GM18861 (cell line): ENCODE data around the gene UBE2M.
"Not testable (repeated sequence)": the region's sequence is repeated elsewhere in the genome, so short reads cannot be mapped to it uniquely, and the experiment has no call there.

ENCODE experiments used
- ATAC-seq: cut with Tn5 transposase; IDR thresholded peaks from one replicate; pipeline ENCODE4 v1.9.1; 2021; ENCODE audit not compliant: unreplicated experiment

The UBE2M gene

DNA sequence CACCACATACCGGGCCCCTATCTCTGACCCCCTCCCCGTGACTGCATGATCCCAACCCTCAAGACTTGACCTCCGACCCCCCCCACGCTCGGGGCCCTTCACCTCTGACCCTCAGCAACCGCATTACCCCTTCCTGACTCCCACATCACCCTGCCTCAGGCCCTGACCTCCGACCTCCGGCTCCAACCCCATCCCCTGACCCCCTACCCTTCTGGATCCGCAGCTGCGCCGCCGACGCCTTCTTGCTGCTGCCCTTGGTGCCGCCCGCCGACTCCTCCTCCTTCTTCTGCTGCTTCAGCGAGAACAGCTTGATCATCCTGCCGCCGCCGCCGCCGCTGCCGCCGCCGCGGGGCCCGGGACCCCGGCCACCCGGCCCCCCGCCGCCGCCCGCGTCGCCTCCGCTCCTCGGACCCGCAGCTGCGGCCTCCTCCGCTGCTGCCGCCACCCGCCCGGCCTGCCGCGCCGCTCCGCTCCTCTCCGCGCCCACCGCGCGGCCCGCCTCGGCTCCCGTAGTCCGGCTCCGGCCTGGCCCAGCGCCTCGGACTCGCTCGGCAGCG, at the start of gene UBE2M:
UBE2M (minus strand) TSS at position 546 of the 557 bp plus-strand sequence; CDS start at position 316, 230 bp downstream.
- peak; percentile 2 for ATAC-seq

DNA sequence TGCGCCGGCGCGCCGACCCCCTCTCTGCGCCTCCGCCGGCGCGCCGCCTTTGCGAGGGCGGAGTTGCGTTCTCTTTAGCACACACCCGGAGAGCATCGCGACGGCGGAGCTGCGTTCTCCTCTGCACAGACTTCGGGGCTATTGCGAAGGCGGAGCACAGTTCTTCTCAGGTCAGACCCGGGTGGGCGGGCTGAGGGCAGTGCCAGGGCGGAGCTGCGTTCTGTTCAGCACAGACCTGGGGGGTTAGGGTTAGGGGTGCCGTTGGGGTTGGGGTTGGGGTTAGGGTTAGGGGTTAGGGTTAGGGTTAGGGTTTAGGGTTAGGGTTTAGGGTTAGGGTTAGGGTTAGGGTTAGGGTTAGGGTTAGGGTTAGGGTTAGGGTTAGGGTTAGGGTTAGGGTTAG, 48.8 kb upstream of the UBE2M start:
- ATAC-seq, result not testable (repeated sequence)

DNA sequence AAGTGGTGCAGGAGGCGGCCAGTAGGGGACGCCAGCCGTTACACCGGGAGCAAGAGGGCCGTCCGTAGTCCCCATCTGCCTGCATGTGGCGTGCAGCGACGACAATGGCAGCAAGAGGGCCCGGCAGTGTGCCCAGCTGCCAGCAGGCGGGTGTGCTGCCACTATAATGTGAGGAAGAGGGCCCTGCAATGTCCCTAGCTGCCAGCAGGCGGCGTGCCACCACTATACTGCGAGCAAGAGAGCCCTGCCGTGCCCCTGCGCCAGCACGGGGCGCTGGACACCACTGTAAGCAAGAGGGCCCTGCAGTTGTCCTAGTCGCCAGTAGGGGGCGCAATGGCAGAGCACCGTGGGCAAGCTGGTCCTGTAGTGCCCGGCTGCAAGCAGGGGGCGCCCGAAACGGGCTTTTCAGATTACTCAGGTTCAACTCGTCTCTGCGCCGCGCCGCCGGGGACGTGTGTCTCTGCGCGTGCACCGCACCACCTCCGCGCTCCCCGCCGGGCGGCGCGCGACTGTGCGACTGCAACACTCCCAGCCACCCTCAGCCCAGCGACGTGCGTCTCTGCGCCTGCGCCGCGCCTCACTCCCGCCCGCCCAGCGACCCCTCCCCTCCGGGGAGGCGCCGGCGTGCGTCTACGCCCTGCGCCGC, 48.0 kb upstream of the UBE2M start:
- not testable (repeated sequence) for ATAC-seq

DNA sequence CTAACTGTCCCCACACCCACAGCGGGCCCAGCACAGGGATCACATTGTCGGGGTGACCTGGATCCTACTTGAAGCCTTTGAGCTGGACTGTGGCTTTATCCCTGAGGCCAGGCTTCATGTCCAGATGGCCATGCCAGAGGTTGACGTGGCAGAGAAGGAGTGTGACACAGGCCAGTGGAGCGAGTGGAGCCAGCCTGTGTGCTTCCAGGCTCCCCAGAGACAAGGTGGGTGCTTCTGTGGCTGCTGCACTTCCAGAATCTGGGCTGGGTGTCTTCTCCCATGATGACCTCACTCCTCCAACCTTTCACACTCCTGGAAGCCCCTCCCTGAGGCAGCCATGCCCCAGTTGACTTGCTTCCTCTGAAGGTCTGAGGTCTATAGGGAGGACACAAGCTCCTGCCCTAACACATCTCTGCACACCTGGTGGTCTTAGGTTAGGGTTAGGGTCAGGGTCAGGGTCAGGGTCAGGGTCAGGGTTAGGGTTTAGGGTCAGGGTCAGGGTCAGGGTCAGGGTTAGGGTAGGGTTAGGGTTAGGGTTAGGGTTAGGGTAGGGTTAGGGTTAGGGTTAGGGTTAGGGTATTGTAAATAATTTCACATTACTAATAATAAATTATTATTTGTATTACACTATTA, 27.8 kb upstream of the UBE2M start:
- ATAC-seq, result no peak

DNA sequence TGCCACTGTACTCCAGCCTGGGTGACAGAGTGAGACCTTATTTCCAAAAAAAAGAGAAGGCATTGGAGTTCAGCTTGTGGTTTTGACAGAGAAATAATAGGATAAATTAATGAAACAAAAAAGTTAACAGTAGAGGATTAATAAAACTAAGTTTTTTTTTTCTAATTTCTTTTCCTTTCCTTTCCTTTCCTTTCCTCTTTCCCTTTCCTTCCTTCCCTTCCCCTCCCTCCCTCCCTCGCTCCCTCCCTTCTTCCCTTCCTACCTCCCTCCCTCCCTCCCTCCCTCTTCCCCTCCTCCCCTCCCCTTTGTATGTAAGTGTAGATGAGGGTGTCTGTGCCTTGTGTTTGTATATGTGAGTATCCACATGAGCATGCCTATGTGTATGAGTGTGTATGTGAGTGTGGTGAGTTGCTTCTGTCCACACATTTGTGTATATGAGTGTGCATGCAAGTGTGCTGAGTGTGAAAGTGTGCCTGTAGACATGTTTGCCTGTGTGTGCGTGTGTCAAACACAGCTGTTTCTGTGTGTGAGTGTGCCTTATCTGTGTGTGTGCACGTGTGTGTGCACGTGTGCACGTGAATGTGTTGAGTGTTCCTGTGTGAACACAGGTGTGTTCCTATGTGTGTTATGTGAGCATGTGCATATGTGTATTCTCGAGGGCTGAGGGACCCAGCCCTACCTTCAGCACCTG, 27.2 kb upstream of the UBE2M start:
- no peak for ATAC-seq

DNA sequence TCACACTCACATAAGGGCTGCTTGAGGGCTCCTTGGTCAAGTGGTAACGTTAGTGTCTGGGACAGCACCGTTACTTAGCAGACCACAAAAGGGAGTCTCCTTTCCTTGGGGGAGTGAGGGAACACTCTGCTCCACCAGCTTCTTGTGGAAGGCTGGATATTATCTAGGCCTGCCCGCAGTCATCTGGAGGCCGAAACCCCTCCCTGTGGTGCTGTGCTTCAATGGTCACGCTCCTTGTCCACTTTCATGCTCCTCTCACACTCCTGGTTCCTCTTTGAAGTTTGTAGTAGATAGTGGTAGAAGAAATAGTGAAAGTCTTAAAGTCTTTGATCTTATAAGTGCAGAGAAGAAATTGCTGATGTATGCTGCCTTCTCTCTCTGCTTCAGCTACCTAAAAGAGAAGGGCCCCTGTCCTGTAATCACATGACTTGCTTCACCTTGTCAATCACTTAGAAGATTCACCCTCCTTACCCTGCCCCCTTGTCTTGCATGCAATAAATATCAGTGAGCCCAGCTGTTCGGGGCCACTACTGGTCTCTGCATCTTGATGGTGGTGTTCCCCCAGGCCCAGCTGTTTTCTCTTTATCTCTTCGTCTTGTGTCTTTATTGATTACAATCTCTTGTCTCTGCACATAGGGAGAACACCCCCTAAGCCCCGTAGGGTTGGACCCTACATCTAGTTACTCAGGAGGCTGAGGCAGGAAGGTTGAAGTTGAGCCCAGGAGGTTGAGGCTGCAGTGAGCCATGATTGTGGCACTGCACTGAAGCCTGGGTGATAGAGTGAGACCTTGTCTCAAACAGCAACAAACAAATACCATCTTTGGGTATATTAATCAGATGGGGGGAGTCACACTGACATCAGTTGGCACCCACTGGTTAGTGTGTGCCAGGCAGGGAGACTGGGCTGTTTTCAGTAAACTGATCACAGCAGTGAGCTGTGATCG, 26.4 kb upstream of the UBE2M start:
- no peak for ATAC-seq

DNA sequence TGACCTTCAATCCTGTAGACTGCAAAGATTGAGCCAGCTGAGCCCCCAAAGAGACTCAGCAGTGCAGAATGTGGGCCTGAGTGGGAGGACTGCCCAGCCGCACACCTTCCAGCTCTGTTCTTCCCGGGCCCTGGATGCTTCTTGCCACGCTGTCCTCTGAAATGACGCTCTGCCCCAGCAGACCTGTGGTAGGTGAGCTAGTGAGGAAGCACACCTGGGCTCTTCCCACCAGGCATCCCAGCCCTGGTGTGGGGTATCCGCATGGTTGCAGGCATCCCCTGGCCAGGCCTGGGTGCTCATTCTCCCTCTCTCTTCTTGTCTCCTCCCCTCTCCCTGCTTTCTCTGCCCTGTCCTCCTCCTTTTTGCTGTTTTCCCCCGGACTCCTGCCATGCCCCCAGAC, 24.6 kb upstream of the UBE2M start:
- ATAC-seq, result no peak

DNA sequence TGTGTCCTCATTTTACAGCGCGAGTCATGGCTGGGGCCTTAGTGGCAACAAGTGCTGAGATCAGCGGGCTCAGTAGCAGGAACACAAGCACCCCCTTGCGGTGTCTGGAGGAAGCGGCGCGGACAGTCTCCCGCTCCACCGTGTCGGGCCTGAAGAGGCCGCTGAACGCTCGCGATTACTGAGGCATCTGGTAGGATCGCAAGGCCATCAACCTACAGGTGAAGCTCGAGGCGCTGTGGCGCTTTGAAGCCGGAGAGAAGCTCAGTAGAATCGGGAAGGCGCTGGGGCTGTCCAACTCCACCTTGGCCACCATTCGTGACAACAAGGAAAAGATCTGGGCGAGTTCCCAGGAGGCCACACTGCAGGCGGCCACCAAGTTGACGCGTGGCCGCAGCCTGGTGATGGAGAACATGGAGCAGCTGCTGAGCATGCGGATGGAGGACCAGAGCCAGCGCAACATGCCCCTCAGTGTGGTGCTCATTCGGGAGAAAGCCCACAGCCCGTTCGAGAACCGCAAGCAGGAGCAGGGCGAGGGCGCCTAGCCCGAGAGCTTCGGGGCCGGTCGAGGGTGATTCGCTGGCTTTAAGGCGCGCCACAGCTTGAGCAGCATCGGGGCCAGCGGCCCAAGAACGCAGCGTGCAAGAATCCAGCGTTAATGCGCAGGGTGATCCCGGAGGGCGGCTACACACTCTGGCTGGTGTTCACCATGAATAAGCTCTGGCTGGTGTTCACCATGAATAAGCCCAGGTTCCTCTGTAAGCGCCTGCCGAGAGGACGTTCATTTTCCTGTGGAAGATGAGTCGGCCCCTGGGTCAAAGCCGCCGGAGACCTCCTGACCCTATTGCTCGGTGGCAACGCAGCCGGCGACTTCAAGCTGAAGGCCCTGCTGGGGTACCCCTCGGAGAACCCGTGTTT, 23.1 kb upstream of the UBE2M start:
- ATAC-seq, result peak; percentile 53

DNA sequence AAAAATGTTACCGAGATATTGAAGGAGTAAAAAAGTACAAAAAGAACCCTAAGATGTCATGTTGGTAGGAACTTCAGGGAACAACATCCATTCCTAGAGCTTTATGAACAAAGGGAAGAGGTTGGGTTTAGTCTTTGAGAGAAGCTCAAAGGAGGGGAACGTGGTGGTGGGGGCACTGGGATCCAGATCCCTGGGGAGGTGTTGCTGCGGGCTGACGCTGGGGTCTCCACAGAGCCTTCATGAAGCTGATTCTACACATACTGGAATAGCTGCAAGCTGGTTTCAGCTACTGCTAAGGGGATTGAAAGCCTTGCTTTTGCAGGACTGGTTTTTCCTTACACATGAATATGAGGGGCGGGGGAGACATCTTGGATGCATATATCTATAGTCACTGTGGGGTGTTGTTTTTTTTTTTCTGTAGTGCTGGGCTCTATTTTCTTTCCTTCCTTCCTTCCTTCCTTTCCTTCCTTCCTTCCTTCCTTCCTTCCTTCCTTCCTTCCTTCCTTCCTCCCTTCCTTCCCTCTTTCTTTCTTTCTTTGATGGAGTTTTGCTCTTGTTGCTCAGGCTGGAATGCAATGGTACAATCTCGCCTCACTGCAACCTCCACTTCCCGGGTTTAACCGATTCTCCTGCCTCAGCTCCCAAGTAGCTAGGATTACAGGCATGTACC, 21.2 kb upstream of the UBE2M start:
- ATAC-seq, result no peak

DNA sequence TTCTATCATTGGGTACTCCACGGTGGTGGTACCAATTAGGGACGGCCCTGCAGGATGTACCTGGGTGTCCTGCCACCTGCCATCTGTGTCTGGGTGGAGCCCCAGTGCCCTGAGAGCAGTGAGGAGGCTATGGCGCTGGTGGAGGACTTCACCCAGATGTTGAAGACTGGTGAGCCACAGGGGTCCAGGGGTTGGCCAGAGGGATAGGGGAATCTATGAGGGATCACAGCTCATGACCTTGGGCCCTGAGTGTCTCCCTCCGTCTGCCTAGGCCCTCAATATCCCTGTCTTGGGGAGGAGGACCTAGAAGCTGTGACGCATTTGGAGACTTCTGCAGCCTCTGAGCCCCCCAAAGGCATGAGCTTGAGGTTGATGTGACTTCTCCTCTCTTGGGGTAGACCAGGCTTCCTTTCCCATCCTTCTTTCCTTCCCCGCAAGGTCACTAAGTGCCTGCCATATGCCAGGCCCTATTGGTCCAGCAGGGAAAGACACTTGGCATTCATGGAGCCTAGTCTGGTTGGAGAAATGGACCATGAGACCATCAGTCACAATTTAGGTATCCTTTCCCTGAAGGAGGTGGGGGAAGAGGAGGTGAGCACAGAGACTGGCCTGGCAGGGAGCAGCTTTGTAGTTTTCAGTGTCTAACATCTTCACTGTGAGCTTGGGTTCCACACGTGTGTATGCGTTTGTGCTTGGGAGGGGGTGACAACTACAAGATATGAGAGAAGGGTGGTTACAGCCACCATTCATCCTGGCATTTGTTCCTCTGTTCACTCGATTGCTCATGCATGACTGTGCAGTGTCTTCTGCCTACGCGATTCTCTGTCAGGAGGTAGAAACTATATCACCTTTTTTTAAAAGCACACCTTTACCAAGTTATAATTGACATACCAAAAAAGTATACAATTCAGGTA, 19.9 kb upstream of the UBE2M start:
- ATAC-seq, result no peak

DNA sequence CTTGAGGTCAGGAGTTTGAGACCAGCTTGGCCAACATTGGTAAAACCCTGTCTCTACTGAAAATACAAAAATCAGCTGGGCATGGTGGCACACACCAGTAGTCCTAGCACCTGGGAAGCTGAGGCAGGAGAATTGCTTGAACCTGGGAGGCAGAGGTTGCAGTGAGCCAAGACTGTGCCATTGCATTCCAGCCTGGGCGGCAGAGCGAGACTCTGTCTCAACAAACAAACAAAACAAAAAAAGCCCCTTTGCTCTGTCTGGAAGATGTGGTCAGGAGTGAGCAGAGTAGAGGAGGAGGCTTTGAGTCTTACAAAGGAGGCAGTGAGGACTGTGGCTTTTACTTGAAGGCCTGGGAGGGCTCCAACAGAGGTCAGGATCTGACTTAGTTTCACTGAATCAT, 19.2 kb upstream of the UBE2M start:
- not testable (repeated sequence) for ATAC-seq

DNA sequence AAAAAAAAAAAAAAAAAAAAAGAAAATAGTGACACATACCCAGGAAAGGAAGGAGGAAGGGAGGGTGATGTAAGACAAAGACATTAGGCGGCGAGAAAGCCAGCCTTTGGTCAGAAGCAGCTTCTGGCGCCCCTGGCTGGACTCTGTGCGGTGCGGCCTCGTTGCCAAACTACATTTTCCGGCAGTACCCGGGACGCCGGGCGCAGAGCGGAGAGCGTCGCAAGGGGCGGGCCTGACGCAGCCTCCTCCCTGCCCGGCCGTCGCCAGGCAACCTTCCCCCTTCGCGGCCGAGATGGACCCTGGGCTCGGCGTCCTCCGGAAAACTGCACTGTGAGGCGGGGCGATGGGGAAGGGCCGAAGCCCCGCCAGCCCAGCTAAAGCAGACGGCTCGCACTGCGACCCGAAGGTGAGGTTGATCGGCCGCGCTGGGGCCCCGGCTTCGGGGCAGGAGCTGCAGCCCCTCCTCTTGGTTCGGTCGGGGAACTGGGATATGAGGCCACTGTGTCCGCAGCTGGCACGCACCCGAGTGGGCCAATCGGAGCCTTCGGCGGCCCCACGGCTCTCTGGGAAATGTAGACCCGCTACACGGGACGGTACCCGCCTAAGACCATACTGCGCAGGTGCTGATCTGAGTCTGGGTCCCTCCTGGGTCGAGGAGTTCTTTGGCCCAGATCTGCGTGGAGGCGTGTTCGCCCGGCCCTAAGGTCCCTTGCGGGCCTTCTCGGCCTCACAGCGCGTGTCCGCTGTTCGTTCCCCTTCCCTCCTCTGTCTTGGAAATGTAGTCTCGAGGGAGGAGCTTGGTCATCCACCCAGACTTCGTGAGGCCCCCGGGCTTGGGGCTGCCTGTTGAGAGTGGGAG, 17.0 kb upstream of the UBE2M start:
- ATAC-seq, result peak; percentile 35

DNA sequence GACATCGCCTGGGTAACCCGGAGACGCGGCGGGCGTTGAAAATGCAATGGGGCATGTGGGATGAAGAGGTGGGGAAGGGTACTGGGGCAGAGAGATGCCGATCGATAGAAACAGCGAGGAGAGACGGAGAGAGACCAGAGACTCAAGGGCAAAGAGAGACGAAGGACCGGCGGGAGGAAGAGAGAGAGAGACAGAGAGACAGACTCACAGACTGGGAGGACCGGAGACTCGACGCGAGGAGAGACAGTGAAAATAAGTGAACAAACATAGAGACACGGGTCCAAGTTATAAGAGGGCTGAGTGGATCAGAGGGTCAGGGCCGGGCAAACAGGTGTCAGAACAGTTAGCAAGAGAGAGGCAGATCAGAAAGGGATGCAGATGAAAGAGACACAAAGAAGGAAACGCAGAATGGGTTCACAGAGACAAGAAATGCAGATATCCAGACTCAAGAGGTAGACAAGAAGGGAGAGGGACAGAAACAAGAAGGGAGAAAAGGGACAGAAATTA, 15.3 kb upstream of the UBE2M start:
- no peak for ATAC-seq

DNA sequence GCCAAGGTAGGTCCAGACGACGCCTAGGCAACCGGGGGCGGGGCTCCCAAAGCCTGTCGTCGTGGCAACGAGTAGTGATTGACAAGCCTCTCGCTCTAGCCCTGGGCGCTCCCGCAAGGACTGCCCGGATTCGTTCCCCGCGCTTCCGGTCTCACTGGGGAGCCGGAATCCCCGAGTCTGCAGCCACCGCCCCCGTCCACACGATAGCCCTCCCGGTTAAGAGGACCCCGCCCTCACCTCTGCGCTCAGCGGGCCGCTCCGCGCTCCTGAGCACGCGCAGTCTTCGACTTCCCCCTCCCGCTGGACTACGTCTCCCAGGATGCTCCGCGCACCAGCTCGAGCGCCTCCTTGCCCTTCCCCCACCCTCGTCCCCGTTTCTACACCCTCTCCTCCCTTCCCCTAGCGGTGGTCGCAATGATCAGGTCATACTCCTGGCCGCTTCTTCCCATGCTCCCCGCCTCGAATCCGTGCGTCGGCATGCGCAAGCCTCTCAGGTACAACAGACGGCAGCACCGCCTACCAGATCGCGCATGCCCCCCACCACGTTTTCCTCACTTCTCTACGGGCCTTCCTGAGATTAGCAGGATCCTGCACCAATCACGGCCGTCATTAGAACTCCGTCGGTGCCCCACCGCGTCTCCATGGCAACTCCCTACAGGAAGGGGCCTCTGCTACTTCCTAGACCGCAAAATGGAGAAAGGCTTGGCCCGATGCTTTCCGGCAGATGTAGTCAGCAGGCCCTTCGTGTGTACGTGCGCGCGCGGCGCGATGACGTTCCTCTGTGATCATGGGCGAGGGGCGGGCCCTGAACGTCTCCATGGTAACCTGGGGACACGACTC, 14.6 kb upstream of the UBE2M start, which contains the start of gene MZF1:
MZF1 (minus strand) TSS at position 518 of the 840 bp plus-strand sequence. CDS start 1,946 bp downstream, outside the sequence.
- ATAC-seq, result peak; percentile 42

DNA sequence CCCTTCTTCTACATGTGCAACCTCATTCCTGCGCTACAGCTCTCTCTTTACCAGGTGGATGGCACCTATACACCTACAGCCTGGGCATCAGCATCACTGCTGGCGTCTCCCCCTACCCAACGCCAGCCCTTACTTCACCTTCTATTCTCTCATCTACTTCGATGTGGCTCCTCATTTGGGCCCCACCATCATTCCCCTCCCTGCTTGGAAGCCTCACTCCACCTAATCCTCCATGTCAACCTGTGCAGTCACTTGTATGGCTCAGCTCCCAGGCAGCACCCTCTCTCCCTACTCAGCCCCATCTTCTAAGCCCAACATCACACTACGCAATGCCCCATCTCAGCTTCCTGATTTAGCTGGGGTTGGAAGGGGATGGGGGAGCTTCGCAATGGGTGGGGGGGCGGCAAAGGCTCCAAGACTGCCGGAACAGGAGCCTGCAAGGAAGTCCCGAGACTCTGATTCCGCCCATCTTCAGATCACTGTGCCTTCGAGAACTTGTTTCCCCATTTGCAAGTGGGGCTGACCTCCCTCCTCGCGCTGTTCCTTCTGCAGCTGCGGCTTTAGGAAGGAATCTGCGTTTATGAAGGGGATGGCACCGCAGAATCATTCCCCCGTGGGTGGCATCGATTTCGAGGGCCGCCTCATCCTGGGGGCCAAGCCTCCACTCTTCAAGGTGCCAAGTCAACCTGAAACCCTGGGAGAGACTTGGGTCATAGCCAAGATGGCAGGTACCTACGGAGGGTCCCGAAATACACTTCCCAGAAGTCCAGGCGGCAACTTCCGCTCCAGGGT, 13.8 kb upstream of the UBE2M start:
- ATAC-seq, result no peak
